Skeletal muscle tissue (tissue), 4 donors: ENCODE measurements around the gene AFF1. TPM values are rescaled to one million over a fixed set of nuclear protein-coding genes. Genes with fewer than 3 reads are reported as not detected.

ENCODE experiments used
- H3K27ac ChIP-seq: one replicate; pipeline ENCODE4 v1.7.0; 2013; ENCODE audit warnings: mild to moderate bottlenecking, low read depth, low read length, inconsistent platforms
- H3K27me3 ChIP-seq, 3 donors: one replicate each; pipeline ENCODE4 v1.7.0; 2013; ENCODE audit warnings: low read length in 3 of 3; ENCODE audit not compliant: control insufficient read depth in 3 of 3, insufficient read depth in 3 of 3
- H3K36me3 ChIP-seq, 3 donors: one replicate each; pipeline ENCODE4 v1.7.0; 2013; ENCODE audit warnings: low read length in 3 of 3; ENCODE audit not compliant: control insufficient read depth in 3 of 3, insufficient read depth in 3 of 3
- H3K4me1 ChIP-seq, 3 donors: one replicate each; pipeline ENCODE4 v1.7.0; 2013; ENCODE audit warnings: low read length in 3 of 3, mild to moderate bottlenecking in 3 of 3; ENCODE audit not compliant: control insufficient read depth in 3 of 3, insufficient read depth in 3 of 3
- H3K4me3 ChIP-seq, 3 donors: one replicate each; pipeline ENCODE4 v1.7.0; 2013; ENCODE audit warnings: low read length in 3 of 3
- H3K9ac ChIP-seq, 3 donors: one replicate each; pipeline ENCODE4 v1.7.0; 2013; ENCODE audit warnings: low read length in 3 of 3, mild to moderate bottlenecking in 3 of 3, moderate library complexity in 2 of 3, low read depth in 1 of 3
- H3K9me3 ChIP-seq, 3 donors: one replicate each; pipeline ENCODE4 v1.7.0; 2013; ENCODE audit warnings: low read length in 3 of 3; ENCODE audit not compliant: control insufficient read depth in 3 of 3
- total RNA-seq: library from RNA; depleted of rRNA; stranded (reverse); fragments of >200 nt; gene quantifications from one replicate; pipeline ENCODE4 v1.2.3, GENCODE V29; 2014
- donor health status: Osteomylitis.

The AFF1 gene
- total RNA-seq, 1 donor from 2014 or later: 21.9 TPM

DNA sequence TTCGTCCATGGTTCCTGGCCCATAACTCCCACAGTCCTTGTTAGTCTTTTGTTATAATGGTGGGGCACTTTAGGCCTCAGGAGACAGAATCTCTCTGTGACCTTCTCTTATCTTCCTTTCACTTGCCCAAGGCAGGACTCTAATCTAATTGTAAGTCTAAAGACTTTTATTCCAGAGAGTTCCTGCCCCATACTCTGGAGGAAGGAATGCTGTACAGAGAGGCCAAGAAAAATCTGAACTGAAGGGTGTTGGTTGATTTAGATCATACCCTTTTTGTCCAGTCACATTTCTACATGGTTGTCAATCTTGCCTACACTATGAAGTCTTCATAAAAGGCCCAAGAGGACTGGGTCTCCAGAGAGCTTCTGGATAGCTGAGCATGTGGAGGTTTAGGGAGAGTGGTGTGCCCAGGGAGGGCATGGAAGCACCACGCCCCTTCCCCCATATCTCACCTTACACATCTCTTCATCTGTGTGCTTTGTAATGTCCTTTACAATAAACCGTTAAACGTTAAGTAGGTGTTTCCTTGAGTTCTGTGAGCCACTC is 84.5 kb downstream of the AFF1 start:
- H3K9ac ChIP-seq: no peak overlapping the region
- peaks cover 23 to 38% (median 37%) of the 10 kb centered on the region in 3 donors for H3K4me1 ChIP-seq
- H3K27me3 ChIP-seq: no peaks in the 10 kb centered on the region
- no peak overlapping the region for H3K4me3 ChIP-seq
- H3K27ac ChIP-seq: peak overlapping the region; percentile 41
- H3K36me3 ChIP-seq: no peaks in the 10 kb centered on the region
- no peaks in the 10 kb centered on the region for H3K9me3 ChIP-seq

DNA sequence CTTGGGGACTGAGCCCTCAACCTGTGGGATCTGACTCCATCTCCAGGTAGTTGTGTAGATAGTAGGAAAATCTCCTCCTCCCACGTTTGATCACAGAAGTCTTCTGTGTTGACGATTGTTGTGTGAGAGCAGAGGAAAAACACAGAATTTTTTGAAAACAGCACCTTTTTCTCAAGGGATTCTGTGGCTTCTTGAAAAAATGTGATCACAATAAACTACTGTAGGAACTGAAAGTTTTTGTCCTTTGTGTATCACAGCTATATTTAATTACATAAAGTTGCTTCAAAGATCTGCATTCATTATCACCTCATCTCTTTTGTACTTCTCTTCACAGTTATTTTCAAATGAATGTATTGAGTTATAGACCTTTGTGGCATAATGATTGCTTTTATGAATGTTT is 85.1 kb downstream of the AFF1 start:
- H3K9ac ChIP-seq: no peak overlapping the region
- no peak overlapping the region for H3K4me3 ChIP-seq
- no peaks in the 10 kb centered on the region for H3K9me3 ChIP-seq
- H3K4me1 ChIP-seq: peaks cover 22 to 36% (median 35%) of the 10 kb centered on the region in 3 donors
- no peaks in the 10 kb centered on the region for H3K27me3 ChIP-seq
- H3K36me3 ChIP-seq: no peaks in the 10 kb centered on the region
- H3K27ac ChIP-seq: peak overlapping the region; percentile 41

DNA sequence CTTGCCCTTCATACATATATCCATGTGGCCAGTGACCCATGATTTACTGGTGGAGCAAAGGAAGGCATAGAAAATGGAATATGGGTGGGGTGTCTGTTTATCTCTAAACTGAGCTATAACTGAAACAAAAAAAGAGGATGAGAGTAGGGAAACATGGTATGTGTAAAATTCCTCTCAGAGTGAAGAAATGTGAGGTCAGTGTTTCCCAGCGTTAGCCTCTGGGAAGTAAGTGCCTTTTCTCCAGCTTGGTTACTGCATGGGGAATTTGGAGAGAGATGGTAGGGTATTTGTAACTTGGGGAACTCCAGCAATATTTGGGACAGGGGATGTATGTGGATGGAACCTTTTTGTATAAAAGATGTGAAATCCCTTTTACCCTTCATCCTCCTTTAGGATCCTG is 89.4 kb downstream of the AFF1 start:
- Histone ChIP-seq H3K36me3 (no peaks in the 10 kb centered on the region), H3K9me3 (no peaks in the 10 kb centered on the region), H3K9ac (no peak overlapping the region), H3K4me1 (peaks cover 36 to 55% (median 50%) of the 10 kb centered on the region in 3 donors), H3K27me3 (no peaks in the 10 kb centered on the region), H3K4me3 (no peak overlapping the region), H3K27ac (peak overlapping the region; percentile 15)

DNA sequence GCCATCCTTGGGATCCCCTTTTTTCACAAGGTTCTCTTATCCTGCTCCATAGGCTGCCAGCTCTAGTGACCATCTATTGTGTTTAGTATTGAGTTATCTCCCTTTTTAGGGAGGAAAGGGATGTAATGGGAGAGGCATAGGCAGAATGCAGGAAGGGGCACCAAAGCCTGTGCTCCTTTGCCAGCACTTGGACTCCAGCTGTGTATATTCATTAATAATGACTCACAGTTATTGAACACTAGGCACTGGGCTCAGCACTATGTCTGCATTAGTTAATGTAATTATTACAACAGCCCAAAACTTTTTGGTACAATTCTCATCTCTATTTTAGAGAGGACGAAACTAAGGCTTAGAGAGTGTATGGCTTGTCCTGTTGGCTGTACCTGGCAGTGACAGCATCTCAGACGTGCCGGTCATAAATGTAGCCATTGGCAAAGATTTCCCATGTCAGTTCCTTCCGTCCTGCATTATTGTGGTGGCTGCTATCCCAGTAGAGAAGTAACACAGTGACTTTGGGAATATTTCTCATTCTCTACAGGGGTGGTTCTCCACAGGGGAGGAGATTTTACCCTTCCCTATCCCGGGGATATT is 90.3 kb downstream of the AFF1 start:
- Histone ChIP-seq H3K9me3 (no peaks in the 10 kb centered on the region), H3K27ac (peak overlapping the region; percentile 39), H3K9ac (no peak overlapping the region), H3K4me1 (peaks cover 45 to 61% (median 55%) of the 10 kb centered on the region in 3 donors), H3K36me3 (no peaks in the 10 kb centered on the region), H3K27me3 (no peaks in the 10 kb centered on the region), H3K4me3 (no peak overlapping the region)

DNA sequence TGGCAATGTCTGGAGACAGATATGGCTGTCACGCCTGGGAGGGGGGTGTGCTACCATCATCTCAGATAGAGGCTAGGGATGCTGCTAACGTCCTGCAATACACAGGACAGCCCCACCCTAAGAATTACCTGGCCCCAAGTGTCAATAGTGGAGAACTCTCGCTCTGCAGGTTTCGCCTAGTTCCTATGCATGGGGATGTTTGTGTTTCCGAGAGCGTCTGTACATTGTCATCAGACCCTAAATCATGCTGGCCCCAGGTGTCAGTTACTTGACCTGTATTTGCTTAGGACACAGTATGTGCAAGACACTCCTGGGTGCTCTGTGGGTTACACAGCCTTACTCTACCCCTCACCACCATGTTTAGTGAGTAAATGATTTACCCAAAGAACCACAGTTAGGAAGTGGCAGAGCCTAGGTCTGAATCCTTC is 90.8 kb downstream of the AFF1 start:
- peak overlapping the region; percentile 39 for H3K27ac ChIP-seq
- no peaks in the 10 kb centered on the region for H3K36me3 ChIP-seq
- no peaks in the 10 kb centered on the region for H3K9me3 ChIP-seq
- no peak overlapping the region for H3K4me3 ChIP-seq
- no peaks in the 10 kb centered on the region for H3K27me3 ChIP-seq
- peaks cover 51 to 64% (median 60%) of the 10 kb centered on the region in 3 donors for H3K4me1 ChIP-seq
- H3K9ac ChIP-seq: no peak overlapping the region

- Histone ChIP-seq H3K4me1 (peaks cover 63 to 78% (median 71%) of the 10 kb centered on the region in 3 donors), H3K27me3 (no peaks in the 10 kb centered on the region), H3K4me3 (peak overlapping the region in 1 of 3 donors; percentile 33), H3K27ac (peak overlapping the region; percentile 68), H3K9ac (peak overlapping the region; percentile 6 to 65 (median 52)), H3K9me3 (no peaks in the 10 kb centered on the region), H3K36me3 (no peaks in the 10 kb centered on the region)
Measured at GRCh38 chr4:87026800-87027495, 92.1 kb downstream of the AFF1 start.

DNA sequence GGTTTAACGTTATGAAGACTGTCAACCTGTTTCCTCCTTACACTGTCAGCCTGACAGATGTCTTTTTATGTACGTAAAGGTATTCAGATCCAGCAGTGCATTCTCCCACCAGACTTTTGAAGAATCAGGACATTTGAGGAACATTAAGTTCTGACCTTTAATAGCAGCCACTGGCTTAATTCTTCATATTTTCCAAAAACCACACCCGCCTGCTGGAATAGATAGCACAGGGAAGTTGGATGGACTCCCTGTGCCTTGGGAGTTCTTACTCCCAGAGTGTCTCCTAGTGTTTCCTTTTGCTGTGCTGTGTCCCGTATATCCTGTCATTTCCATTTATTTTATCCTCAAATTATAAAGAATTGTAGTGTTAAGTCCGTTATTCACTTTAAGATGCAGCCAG is 94.5 kb downstream of the AFF1 start:
- no peaks in the 10 kb centered on the region for H3K36me3 ChIP-seq
- H3K27ac ChIP-seq: peak overlapping the region; percentile 68
- peaks cover 81 to 91% (median 84%) of the 10 kb centered on the region in 3 donors for H3K4me1 ChIP-seq
- H3K9me3 ChIP-seq: no peaks in the 10 kb centered on the region
- H3K4me3 ChIP-seq: peak overlapping the region in 1 of 3 donors; percentile 1
- no peak overlapping the region for H3K9ac ChIP-seq
- no peaks in the 10 kb centered on the region for H3K27me3 ChIP-seq

DNA sequence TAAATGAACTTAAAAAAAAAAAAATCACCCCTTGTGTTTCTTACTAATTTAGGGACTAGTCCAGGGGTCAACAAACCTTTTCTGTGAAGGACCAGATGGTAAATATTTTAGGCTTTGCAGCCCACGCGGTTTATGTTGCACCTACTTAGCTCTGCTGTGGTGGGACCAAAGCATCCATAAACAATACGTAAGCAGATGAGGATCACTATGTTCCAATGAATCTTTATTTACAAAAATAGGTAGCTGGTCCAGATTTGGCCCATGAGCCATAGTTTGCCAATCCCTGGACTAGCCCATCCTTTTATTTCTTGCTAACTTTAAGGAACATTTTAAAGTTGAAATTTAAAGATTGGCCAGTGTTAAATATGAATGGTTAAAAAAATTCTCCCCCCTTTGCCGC is 95.3 kb downstream of the AFF1 start:
- H3K9ac ChIP-seq: peak overlapping the region in 1 of 3 donors; percentile 57
- peak overlapping the region in 1 of 3 donors; percentile 27 for H3K4me3 ChIP-seq
- peaks cover 85 to 93% (median 86%) of the 10 kb centered on the region in 3 donors for H3K4me1 ChIP-seq
- no peaks in the 10 kb centered on the region for H3K27me3 ChIP-seq
- no peaks in the 10 kb centered on the region for H3K36me3 ChIP-seq
- peak overlapping the region; percentile 68 for H3K27ac ChIP-seq
- H3K9me3 ChIP-seq: no peaks in the 10 kb centered on the region

GRCh38 chr4:87030755-87031441 is 96.1 kb downstream of the AFF1 start:
- H3K36me3 ChIP-seq: no peaks in the 10 kb centered on the region
- H3K4me1 ChIP-seq: peaks cover 82 to 92% (median 85%) of the 10 kb centered on the region in 3 donors
- H3K4me3 ChIP-seq: peak overlapping the region; percentile 39 to 49 (median 42)
- peak overlapping the region; percentile 68 for H3K27ac ChIP-seq
- H3K9me3 ChIP-seq: no peaks in the 10 kb centered on the region
- peak overlapping the region; percentile 41 to 75 (median 57) for H3K9ac ChIP-seq
- H3K27me3 ChIP-seq: no peaks in the 10 kb centered on the region
